Hepatocyte (in vitro differentiated cells): ENCODE measurements around the gene GSTM1.
A peak's percentile ranks its signal among the peaks of the same experiment; 100 is the strongest.

Source experiments
- CTCF ChIP-seq: fragments of 200-600 bp; sonication (generic); IDR thresholded peaks from 2 replicates; pipeline ENCODE4 v1.5.1; 2016; ENCODE audit warnings: antibody characterized with exemption, mild to moderate bottlenecking; ENCODE audit not compliant: poor library complexity
- EZH2 ChIP-seq: fragments of 200-600 bp; sonication (generic); IDR thresholded peaks from 2 replicates; pipeline ENCODE4 v1.6.1; 2016; ENCODE audit warnings: antibody characterized with exemption, mild to moderate bottlenecking, borderline replicate concordance

- TF ChIP-seq EZH2 (no peak), CTCF (peak; percentile 84)
Observed at GRCh38 chr1:109643385-109644230, 44.0 kb upstream of the GSTM1 start.
